Panc1 (cell line): ENCODE data around the gene TMEM163.

Experiments
- CTCF ChIP-seq: fragments of 450-650 bp; IDR thresholded peaks from 2 replicates; pipeline ENCODE4 v1.5.1; 2017; ENCODE audit warnings: mild to moderate bottlenecking
- POLR2AphosphoS5 ChIP-seq: IDR thresholded peaks from 2 replicates; pipeline ENCODE4 v1.6.1; 2012; ENCODE audit warnings: mild to moderate bottlenecking, low read depth, low read length, moderate library complexity
- REST ChIP-seq, 2 experiments: IDR thresholded peaks; 2 replicates each; pipeline ENCODE4 v1.6.1; 2011 to 2012; ENCODE audit warnings: low read depth in 2 of 2, control low read depth in 1 of 2, low read length in 1 of 2, mild to moderate bottlenecking in 1 of 2, moderate library complexity in 1 of 2; ENCODE audit not compliant: insufficient read depth in 1 of 2
- SIN3A ChIP-seq: IDR thresholded peaks from 2 replicates; pipeline ENCODE4 v1.6.1; 2012; ENCODE audit warnings: low read depth, mild to moderate bottlenecking, low read length, moderate library complexity, borderline replicate concordance; ENCODE audit not compliant: insufficient read depth
- TCF7L2 ChIP-seq: IDR thresholded peaks from 2 replicates; pipeline ENCODE4 v1.6.1; 2011; ENCODE audit warnings: mild to moderate bottlenecking, low read depth, low read length, inconsistent platforms

GRCh38 chr2:134436706-134437105 is 282.1 kb downstream of the TMEM163 start:
- TF ChIP-seq POLR2AphosphoS5 (no peak), CTCF (no peak), TCF7L2 (no peak), SIN3A (no peak), REST (IDR thresholded peaks at IDR 0.05; ENCODE audit: insufficient read depth in 1 of 2, low read depth in 2 of 2, low read length in 1 of 2) (no peak)
